CD4-positive, alpha-beta T cell treated with Interleukin-21 for 1 hour (primary cell): ENCODE results near the gene TUBB8B.
"Not testable (repeated sequence)": the region's sequence is repeated elsewhere in the genome, so short reads cannot be mapped to it uniquely, and the experiment has no call there.

Source experiments
- DNase-seq: peaks from one replicate; pipeline ENCODE4 v3.0.0-alpha.2; 2020

TUBB8B gene

DNA sequence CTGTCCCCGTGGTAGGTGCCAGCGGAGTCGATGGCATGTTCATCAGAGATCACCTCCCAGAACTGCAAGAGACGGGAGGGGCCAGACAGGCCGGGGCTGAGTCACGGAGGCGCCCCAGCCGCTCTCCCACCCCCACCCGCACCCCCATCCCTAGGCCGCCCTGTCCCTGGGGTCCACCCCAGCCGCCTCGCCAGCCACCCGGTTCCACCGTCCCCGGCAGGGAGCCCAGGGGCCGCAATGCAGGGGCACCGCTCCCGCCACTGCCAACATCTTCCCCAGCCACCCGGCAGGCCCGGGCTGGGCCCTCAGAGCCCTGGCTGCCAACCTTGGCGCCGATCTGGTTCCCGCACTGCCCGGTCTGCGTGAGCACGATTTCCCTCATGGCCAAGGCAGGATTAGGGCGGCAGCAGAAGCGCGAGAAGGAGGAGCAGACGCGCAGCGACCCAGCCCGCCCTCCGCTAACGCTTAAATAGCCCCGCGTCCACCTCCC lies at the start of gene TUBB8B:
TUBB8B (minus strand) TSS at position 440 of the 490 bp plus-strand sequence; CDS start at position 382, 58 bp downstream.
- DNase-seq = not testable (repeated sequence)

DNA sequence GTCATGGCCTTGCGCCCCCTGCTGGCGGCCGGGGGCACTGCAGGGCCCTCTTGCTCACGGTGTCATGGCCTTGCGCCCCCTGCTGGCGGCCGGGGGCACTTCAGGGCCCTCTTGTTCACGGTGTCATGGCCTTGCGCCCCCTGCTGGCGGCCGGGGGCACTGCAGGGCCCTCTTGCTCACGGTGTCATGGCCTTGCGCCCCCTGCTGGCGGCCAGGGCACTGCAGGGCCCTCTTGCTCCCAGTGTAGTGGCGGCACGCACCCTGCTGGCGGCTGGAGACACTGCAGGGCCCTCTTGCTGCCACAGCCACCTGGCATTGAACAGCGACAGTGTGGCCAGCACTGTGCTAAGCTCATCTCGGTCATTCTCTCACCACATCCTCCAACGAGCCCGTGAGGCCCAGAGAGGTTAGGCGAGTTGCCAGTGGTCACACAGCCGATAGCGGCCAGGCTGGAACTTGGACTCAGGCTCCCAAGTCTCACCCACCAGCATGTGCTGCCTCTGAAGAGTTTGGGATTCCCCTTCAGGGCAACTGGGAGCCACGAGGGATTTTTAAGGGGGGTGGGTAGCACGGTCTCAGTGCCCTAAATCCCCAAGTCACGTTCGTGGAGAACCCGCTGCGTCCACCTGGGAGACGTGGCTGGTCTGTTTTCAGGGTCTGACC lies 48.0 kb upstream of the TUBB8B start:
- DNase-seq = peak; percentile 28

DNA sequence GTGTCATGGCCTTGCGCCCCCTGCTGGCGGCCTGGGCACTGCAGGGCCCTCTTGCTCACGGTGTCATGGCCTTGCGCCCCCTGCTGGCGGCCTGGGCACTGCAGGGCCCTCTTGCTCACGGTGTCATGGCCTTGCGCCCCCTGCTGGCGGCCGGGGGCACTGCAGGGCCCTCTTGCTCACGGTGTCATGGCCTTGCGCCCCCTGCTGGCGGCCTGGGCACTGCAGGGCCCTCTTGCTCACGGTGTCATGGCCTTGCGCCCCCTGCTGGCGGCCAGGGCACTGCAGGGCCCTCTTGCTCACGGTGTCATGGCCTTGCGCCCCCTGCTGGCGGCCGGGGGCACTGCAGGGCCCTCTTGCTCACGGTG lies 47.3 kb upstream of the TUBB8B start:
- not testable (repeated sequence) for DNase-seq

DNA sequence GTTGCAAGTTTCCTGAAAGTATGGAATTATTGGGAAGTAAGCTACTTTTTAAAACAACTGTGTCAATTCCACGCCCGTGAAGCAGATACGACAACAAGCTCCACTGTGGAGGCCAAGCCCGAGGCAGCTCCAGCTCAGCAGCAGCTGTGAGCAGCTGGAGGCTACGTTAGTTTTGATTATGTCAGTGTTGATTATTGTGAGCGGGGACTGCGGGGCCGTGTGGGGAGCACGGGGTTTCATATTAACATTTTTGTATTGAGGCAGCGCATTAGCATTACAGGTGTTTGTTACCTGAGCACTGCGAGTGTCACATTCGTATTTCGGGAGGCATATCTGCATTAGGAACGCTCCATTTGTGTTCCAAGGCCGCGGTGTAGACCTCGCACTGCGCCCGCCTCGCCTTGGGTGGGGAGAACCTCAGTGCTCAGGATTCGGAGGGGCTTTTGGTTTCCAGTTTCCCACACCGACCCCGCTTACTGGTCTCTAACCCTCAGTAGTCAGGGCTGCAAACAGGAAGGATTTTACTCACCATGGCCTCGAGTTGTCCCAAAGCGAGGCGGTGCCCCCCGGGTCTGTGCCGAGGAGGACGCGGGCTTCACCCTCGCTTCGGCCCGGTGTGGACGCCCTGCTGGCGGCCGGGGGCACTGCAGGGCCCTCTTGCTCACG lies 46.8 kb upstream of the TUBB8B start:
- not testable (repeated sequence) for DNase-seq

DNA sequence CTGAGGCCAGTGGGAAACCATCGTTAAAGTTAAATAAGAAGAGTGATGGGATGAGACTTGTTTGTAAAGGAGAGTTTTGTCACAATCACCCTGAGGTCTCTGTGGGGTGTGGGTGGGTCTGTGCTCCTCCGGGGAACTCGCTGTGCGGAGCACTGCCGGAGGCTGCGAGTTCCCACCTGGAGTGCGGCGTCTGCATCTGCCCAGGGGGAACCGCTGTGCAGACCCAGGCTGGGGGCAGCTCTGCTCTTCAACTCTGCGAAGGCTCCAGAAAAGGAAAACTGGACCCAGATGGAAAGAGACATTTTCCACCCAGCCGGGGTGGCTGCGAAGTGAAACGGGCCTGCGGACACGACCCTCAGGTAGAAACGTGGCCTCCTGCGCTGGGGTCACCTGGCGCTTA lies 46.2 kb upstream of the TUBB8B start:
- DNase-seq = not testable (repeated sequence)

DNA sequence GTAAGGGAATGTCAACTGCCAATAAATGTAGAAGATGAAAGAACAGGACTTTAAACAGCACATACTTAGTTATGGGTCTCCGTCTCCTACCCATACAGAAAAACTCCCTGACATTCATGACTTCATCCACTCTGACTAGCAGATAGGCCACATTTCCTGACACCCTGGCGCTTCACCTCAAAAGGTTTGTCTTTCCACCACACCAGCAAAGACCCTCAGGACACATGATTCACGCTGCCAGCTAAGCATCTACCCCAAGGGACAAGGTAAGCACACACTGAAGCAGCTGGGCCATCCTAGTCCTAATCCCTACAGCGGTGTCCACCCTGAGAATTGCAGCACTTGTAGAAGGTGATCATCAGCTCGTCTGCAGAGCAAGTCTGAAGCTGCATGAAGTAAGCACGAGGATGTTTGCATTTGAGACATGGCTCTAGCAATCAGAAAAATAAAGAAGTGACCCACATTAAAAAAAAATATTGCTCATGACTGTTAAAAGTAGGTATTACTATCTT lies 44.5 kb upstream of the TUBB8B start:
- DNase-seq = not testable (repeated sequence)

DNA sequence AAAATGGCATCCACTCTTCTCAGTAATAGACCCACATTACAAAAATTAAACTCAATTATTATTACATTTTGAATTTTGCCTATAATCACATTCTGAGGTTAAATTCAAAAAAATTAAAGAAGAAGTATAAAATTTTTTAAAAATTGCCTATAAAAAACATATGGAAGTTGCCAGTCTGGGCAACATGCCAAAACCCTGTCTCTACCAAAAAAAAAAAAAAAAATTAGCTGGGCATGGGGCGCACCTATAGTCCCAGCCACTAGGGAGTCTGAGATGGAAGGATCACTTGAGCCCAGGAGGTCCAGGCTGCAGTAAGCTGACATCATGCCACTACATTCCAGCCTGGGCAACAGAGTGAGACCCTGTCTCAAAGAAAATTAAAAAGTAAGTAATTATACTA lies 42.1 kb upstream of the TUBB8B start:
- not testable (repeated sequence) for DNase-seq

DNA sequence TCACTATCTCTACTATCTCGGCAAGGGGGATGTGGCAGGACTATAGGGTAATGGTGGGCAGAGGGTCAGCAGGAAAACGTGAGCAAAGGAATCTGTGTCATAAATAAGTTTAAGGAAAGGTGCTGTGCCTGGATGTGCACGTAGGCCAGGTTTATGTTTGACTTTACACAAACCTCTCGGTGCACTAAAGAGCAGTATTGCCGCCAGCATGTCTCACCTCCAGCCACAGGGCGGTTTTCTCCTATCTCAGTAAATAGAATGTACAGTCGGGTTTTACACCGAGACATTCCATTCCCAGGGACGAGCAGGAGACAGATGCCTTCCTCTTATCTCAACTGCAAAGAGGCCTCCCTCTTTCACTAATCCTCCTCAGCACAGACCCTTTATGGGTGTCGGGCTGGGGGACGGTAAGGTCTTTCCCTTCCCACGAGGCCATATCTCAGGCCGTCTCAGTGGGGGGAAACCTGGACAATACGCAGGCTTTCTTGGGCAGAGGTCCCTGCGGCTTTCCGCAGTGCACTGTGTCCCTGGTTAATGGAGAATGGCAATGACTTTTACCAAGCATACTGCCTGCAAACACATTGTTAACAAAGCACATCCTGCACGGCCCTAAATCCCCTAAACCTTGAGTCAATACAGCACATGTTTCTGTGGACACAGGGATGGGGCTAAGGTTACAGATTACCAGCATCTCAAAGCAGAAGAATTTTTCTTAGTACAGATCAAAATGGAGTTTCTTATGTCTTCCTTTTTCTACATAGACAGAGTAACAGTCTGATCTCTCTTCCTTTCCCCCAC lies 41.2 kb upstream of the TUBB8B start:
- not testable (repeated sequence) for DNase-seq

DNA sequence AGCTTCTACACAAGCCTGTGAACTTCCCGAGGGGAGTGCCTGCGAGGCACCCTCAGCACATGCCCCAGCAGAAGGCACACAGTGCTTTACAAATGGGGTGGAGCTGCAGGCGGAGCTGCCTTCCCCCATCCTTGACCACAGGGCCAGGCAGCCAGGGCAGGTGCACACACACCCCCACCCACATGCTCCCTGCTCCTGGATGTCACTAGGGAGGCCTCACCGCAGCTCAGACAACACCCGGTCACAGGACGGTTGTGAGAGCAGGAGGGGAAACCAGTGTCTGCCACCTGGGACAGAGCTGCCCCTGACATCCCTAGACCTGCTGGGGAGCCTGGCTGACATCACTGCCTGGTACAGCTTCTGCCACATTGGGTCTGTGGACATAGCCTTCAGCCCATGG lies 39.7 kb upstream of the TUBB8B start:
- DNase-seq = not testable (repeated sequence)

DNA sequence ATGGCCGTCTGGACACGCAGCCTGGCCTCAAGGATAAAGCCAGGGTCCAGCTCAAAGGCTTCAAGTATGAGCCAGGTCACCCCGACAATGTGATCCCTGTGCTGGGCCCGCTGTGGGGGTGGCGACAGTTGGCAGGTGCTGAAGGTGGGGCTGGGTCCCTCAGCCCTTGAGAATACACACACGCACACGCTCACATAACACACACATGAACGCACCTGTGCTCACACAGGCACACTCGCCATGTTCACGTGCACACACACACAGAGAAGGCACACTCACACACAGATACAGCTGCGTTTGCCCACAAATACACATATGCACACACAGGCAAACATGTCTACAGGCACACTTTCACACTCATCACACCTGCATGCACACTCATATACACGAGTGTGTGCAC lies 35.4 kb upstream of the TUBB8B start:
- not testable (repeated sequence) for DNase-seq

DNA sequence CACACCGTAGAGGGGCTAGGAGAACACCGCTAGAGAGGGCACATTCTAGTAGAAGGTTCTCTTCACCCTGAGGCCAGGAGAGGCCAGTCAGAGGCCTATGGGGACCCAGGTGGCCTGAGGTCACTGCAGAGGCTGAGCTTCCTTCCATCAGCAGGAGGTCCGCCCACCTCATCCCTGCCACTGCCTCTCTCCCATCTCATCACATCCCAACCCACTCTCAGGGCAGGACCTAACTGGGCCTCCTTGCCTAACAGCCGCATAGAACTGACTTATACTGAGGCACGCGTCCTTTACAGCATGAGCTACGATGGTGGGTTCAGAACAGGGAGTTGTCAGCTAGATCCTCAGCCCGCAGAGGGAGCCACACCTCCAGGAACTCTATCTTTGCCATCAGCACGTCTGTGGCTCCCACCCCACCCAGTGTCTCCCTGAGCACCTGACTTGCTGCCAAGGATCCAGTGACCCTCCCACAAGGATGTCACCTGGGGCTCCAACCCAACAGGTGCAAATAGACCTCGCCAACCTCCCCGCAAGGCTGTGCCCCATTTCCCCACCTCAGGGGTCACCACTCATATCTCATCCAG lies 33.3 kb upstream of the TUBB8B start:
- not testable (repeated sequence) for DNase-seq

DNA sequence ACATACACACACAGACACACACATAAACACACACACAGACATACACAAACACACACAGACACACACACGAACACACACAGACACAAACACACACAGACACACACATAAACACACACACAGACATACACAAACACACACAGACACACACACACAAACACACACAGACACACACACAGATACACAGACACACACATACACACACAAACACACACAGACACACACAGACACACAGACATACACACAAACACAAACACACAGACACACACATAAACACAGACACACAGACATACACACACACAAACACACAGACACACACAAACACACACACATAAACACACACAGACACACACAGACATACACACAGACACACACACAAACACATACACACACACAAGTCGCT lies 31.5 kb upstream of the TUBB8B start:
- not testable (repeated sequence) for DNase-seq

DNA sequence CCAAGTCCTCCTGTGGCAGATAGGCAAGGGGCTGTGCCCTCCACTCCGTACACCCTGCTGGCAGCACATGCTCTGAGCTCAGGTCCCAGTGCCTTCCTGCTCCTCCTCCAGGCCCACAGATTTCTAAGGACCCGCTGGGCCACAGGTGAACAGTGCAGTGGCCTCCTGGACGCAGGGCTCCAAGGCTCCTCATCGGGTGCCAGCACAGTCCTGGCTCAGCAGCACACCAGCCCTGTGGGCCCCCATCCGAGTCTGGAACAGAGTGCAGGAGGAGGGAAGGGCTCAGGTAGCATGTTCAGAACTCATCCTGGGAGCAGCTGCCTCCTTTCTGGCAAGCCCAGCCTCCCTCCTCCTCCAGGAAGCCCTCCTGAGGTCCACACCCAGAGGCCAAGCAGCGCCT lies 30.8 kb upstream of the TUBB8B start:
- DNase-seq = not testable (repeated sequence)

DNA sequence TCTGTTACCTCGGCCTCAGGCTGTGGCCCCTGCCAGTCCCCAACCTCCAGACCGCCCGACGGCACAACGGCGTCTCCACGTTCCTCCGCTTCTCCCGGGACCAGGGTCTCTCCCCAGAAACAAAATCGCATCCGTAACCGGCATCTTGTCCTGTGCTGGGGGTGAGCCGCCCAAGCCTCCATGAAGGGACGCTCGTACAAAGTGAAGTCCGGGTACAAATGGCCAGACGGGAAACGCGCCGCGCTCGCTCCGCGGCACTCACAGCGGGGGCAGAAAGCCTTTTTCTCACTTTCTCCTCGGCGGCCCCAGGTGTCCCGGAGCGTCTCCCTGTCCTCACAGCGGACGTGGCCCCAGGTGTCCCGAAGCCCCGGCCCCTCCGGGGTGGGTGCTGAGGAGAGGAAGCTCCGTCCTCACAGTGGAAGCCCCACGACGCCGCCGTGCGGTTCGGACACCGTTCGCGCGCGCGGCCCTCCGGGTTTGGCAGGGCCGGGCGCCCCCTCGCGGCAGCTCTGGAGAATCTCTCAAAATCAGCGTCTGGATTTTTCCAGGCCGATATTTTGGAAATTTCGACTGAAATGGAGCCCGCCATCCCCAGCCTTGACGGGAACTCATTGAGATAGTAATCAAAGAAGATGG lies 26.2 kb upstream of the TUBB8B start:
- DNase-seq = not testable (repeated sequence)

DNA sequence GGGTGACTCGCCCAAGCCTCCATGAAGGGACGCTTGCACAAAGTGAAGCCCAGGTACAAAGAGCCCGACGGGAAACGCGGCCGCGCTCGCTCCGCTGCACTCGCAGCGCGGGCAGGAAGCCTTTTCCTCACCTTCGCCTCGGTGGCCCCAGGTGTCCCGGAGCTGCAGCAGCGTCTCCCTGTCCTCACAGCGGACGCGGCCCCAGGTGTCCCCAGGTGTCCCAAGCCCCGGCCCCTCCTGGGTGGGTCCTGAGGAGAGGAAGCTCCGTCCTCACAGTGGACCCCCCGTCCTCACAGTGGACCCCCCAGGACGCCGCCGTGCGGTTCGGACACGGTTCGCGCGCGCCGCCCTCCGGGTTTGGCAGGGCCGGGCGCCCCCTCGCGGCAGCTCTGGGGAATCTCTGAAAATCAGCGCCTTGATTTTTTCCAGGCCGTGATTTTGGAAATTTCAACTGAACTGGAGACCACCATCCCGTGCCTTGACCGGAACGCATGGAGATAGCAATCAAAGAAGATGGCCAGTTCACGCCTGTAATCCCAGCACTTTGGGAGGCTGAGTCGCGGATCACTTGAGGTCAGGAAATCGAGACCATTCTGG lies 23.9 kb upstream of the TUBB8B start:
- DNase-seq = not testable (repeated sequence)

DNA sequence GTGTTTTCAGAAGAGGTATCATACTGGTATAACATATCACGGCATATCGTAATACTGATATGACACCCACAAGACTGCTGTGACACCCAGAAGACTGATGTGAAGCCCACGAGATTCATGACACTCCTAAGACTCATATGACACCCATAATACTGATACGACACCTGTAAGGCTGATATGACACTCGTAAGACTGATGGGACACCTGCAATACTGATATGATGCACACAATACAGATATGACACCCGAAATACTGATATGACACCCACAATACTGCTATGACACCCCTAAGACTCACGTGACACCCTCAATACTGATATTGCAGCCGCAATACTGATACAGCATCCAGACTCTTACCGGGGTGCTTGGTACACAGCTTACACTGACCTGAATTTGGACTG lies 18.3 kb upstream of the TUBB8B start:
- not testable (repeated sequence) for DNase-seq

DNA sequence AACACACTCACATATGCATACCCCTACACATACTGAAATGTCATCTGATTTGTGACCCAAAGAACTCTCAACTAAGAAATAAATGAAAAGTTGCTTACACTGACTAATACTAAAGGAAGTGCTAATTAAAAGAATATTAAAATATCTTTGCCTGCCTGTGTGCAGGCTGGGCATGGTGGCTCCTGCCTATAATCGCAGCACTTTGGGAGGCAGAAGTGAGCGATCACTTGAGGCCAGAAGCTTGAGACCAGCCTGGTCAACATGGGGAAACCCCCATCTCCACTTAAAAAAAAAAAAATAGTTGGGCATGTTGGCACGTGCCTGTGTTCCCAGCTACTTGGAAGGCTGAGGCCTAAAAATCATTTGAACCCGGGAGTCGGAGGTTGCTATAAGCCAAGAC lies 14.9 kb upstream of the TUBB8B start:
- not testable (repeated sequence) for DNase-seq

DNA sequence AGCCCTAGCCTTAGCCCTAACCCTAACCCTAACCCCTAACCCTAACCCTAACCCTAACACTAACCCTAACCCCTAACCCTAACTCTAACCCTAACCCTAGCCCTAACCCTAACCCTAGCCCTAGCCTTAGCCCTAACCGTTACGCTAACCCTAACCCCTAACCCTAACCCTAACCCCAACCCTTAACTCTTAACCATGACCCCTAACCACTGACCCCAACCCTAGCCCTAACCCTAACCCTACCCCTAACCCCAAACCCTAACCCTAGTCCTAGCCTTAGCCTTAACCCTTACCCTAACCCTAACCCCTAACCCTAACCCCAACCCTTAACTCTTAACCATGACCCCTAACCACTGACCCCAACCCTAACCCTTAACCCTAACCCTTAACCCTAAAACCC lies 14.2 kb upstream of the TUBB8B start:
- not testable (repeated sequence) for DNase-seq

DNA sequence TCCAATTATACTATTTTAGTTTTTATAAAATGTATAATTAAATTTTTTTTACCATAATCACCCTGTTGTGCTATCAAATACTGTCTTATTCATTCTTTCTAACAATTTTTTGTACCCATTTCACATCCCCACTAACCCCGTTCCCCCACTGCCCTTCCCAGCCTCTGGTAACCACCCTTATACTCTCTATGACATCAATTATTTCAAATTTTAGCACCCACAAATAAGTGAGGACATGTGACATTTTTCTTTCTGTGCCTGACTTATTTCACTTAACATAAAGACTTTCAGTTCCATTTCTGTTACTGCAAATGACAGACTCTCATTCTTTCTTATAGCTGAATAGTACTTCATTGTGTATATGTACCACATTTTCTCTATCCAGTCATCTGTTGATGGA lies 5.0 kb upstream of the TUBB8B start:
- not testable (repeated sequence) for DNase-seq

DNA sequence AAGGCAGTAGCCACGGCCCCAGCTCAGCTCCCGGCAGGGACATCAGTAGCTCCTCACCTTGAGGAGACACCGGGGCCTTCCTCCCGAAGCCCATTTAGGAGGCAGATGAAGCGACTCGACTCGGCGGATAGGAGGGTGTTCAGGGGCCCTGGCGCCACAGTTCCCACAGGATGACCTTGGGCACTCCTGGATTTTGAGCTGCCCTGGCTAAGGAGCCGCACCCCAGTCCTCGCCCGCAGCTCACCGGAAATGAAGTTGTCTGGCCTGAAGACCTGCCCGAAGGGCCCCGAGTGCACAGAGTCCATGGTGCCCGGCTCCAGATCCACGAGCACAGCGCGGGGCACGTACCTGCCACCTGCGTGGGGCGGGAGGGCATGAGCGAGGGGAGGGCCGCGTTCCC lies 719 bp downstream of the TUBB8B start:
- DNase-seq = not testable (repeated sequence)

DNA sequence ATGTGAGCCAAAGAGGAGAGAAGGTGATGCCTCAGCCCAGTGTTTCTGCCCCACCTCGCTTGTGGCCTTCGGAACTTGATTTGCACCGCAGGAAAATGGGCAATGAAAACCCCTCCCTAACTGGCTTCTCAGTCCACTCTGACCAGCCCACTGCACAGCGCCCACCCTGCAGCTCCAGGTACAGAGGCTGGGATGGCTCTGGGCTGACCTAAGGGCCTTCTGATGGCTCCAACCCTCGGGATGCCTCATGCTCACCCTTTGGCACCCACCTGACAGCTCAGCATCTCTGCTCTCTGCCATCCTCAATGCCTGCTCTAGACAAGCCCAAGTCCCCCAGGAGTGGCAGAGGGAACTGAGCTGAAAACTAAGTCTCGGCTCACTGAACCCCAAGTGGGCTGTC lies 36.2 kb downstream of the TUBB8B start:
- not testable (repeated sequence) for DNase-seq

DNA sequence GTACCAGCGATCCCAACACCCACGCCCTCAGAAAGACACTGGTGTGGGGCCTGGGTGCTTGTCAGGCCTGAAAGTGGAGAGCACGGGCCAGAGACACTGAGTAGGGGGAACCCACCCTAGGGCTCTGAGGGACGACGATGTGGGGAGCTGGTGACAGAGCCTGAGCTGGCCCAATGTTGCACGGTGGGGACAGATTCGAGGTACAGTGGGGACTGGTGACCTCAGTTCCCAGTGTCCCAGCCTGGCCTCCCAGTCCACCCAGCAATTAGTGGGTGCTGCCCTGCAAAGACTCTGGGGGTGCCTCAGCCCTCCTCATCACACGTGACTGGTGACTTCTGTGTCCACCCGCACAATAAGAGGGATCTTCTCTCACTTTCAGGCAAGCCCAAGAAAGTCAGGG lies 36.6 kb downstream of the TUBB8B start:
- DNase-seq = not testable (repeated sequence)
